ENCODE results near the gene NEUROD4.
A peak's percentile ranks its signal among the peaks of the same experiment; 100 is the strongest.

The NEUROD4 gene

DNA sequence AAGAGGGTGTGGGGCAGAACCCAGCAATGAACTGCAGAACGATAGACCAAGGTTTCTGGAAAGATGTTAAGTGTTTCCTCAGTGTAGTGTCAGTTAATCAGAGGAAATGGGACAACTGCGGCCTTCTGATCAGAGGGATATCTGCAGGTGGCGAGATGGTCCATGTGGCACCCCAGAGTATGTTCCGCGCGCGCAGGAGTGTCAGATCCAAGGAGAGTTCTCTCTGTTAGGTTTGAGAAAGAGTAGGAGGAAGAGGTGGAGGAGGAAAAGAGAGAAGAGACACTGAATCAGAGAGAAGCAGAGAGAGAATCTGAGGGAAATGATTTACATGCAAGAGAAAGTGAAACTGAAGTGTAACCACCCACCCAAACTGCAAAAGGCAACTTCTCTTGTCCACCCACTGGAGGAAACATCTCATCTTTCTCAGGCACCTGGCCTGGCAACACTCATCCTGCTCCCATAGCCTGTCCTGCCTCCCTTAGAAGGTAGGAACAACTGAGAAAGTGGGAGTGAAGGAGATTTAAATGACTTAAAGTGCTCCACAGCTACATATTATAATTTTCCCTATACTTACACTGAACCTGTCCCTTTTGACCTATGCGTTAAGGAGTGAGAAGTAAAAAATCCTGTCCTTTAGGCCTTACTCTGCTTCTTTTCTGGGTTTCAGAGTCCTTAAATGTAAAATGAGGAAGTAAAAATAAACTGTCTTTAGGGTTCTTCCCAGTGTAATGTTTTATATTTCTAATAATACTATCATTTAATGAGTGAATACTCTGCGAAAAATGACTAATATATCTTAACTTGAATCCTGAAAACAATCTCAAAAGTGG is 28.4 kb upstream of the NEUROD4 start:
- no peak overlapping the region for H3K4me3 ChIP-seq (ENCODE audit: low read depth, low read length)
- H3K27me3 ChIP-seq (ENCODE audit: insufficient read depth, low read depth, severe bottlenecking), result no peaks in the 10 kb centered on the region
- H3K36me3 ChIP-seq, result no peaks in the 10 kb centered on the region
- H3K27ac ChIP-seq, result no peak overlapping the region
- H3K9me3 ChIP-seq (ENCODE audit: severe bottlenecking), result no peaks in the 10 kb centered on the region
- TF ChIP-seq, protein P1, sequence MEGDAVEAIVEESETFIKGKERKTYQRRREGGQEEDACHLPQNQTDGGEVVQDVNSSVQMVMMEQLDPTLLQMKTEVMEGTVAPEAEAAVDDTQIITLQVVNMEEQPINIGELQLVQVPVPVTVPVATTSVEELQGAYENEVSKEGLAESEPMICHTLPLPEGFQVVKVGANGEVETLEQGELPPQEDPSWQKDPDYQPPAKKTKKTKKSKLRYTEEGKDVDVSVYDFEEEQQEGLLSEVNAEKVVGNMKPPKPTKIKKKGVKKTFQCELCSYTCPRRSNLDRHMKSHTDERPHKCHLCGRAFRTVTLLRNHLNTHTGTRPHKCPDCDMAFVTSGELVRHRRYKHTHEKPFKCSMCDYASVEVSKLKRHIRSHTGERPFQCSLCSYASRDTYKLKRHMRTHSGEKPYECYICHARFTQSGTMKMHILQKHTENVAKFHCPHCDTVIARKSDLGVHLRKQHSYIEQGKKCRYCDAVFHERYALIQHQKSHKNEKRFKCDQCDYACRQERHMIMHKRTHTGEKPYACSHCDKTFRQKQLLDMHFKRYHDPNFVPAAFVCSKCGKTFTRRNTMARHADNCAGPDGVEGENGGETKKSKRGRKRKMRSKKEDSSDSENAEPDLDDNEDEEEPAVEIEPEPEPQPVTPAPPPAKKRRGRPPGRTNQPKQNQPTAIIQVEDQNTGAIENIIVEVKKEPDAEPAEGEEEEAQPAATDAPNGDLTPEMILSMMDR (IDR thresholded peaks at IDR 0.05; ENCODE audit: low read depth, low read length), result no peak
- no peak for DNase-seq

DNA sequence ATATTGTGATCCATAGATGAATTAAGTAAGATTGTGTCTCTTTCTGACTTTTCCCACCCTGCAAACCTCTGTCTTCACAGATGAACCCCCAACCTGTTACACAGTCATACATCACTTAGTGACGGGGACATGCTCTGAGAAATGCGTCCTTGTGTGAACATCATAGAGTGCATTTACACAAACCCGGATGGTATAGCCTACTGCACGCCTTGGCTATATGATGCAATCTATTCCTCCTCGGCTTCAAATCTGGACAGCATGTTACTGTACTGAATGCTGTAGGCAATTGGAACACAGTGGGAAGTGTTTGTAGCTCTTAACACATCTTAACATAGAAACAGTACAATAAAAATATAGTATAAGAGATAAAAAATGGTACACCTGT is 27.8 kb upstream of the NEUROD4 start:
- no peak overlapping the region for H3K4me3 ChIP-seq (ENCODE audit: low read depth, low read length)
- no peaks in the 10 kb centered on the region for H3K36me3 ChIP-seq
- no peaks in the 10 kb centered on the region for H3K27me3 ChIP-seq (ENCODE audit: insufficient read depth, low read depth, severe bottlenecking)
- TF ChIP-seq, protein P1 (IDR thresholded peaks at IDR 0.05; ENCODE audit: low read depth, low read length), result no peak
- no peaks in the 10 kb centered on the region for H3K9me3 ChIP-seq (ENCODE audit: severe bottlenecking)
- H3K27ac ChIP-seq, result no peak overlapping the region
- DNase-seq, result no peak

DNA sequence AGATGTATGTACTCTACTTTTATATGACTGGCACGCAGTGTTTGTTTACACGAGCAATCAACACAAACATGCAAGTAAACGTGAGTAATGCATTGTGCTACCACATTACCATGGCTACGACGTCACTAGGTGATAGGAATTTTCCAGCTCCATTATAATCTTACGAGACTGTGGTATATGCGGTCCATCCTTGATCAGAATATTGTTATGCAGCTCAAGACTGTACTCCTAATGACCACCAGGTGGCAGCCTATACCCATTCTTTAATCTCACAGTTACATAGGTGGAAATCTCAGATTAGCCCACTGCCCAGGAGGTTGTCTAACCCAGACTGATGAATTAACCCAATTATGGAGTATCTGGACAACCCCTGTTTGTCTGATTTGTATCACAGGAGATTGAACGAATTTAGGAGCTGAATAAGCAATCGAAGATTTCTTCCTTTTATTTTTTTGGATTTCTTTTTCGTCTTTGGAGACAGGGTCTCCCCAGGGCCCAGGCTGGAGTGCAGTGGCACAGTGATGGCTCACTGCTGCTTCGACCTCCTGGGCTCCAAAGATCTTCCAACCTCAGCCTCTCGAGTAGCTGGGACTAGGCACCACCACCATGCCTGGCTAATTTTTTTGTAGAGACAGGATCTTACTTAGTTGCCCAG is 26.5 kb upstream of the NEUROD4 start:
- H3K27ac ChIP-seq, result peak overlapping the region; percentile 33
- H3K27me3 ChIP-seq (ENCODE audit: insufficient read depth, low read depth, severe bottlenecking), result no peaks in the 10 kb centered on the region
- H3K4me3 ChIP-seq (ENCODE audit: low read depth, low read length), result no peak overlapping the region
- TF ChIP-seq, protein P1 (IDR thresholded peaks at IDR 0.05; ENCODE audit: low read depth, low read length), result peak; percentile 53
- DNase-seq, result peak; percentile 65
- no peaks in the 10 kb centered on the region for H3K9me3 ChIP-seq (ENCODE audit: severe bottlenecking)
- H3K36me3 ChIP-seq, result no peaks in the 10 kb centered on the region

DNA sequence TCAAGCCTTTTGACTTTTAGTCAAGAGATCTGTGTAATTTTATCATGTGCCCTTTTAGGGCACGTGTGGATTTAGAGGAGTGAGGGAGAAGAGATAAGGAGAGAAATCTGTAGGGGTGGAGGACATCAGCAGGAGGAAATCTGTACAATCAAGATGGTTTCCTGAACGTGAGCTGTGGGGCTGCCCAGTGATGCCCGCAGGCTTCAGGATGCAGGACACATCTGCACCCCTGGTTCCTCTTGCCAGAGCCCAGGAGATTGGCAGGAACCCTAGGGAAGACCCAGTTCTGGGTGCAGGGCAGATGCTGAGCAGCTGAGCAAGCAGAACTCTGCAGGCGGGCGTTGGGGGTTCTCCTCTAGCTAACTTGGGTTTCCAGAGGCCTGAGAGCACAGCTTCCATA is 23.6 kb upstream of the NEUROD4 start:
- TF ChIP-seq, protein P1 (IDR thresholded peaks at IDR 0.05; ENCODE audit: low read depth, low read length), result no peak
- no peaks in the 10 kb centered on the region for H3K36me3 ChIP-seq
- H3K4me3 ChIP-seq (ENCODE audit: low read depth, low read length), result no peak overlapping the region
- no peaks in the 10 kb centered on the region for H3K9me3 ChIP-seq (ENCODE audit: severe bottlenecking)
- H3K27me3 ChIP-seq (ENCODE audit: insufficient read depth, low read depth, severe bottlenecking), result no peaks in the 10 kb centered on the region
- H3K27ac ChIP-seq, result no peak overlapping the region
- no peak for DNase-seq

DNA sequence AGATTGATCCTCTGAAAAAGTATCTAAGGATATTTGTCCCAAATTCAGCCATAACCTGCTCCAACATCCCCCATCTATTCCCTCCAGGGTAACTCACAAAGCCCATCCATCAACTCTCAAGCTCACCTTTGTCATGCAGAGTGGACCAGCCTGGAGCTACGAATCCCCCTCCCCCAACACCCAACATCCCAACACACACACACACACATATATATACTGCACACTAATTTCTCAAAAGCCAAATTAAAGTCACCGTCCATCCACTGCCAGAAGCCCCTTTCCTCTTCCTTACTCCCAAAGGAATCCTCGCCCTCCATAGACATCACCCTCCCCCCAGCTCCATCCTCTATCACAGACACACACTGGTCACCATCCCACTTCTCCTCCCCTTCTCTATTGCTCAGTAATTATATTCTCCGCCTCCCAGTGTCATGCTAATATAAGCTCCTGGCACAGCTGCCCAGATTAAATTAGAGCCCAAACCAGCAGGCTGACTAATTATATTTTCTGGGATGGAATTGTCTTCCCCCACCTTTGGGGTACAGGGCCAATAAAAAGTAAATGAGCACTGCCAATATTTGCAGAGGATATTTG is 21.7 kb upstream of the NEUROD4 start:
- no peak for DNase-seq
- Histone ChIP-seq H3K9me3 (ENCODE audit: severe bottlenecking) (no peaks in the 10 kb centered on the region), H3K27me3 (ENCODE audit: insufficient read depth, low read depth, severe bottlenecking) (no peaks in the 10 kb centered on the region), H3K4me3 (ENCODE audit: low read depth, low read length) (no peak overlapping the region), H3K27ac (no peak overlapping the region), H3K36me3 (no peaks in the 10 kb centered on the region)
- TF ChIP-seq, protein P1 (IDR thresholded peaks at IDR 0.05; ENCODE audit: low read depth, low read length), result no peak
